HUES6 (cell line): ENCODE data around the gene UBE4B.
"Not testable (repeated sequence)": the region's sequence is repeated elsewhere in the genome, so short reads cannot be mapped to it uniquely, and the experiment has no call there.

Source experiments
- H3K27ac ChIP-seq: 2 replicates; pipeline ENCODE4 v1.7.0; 2013; ENCODE audit warnings: low read depth, mild to moderate bottlenecking, low read length, inconsistent platforms
- H3K27me3 ChIP-seq: 2 replicates; pipeline ENCODE4 v1.6.1; 2013; ENCODE audit warnings: low read length; ENCODE audit not compliant: control insufficient read depth, insufficient read depth
- H3K36me3 ChIP-seq: 2 replicates; pipeline ENCODE4 v1.6.1; 2013; ENCODE audit warnings: low read length; ENCODE audit not compliant: control insufficient read depth, insufficient read depth
- H3K4me1 ChIP-seq: 2 replicates; pipeline ENCODE4 v1.6.1; 2013; ENCODE audit warnings: low read length; ENCODE audit not compliant: control insufficient read depth, insufficient read depth
- H3K4me3 ChIP-seq: 2 replicates; pipeline ENCODE4 v1.5.1; 2013; ENCODE audit warnings: low read depth, low read length
- H3K9ac ChIP-seq: one replicate; pipeline ENCODE4 v1.6.1; 2013; ENCODE audit warnings: mild to moderate bottlenecking, low read length
- H3K9me3 ChIP-seq: 2 replicates; pipeline ENCODE4 v1.6.1; 2013; ENCODE audit warnings: low read depth, low read length; ENCODE audit not compliant: control insufficient read depth, insufficient read depth

The UBE4B gene

GRCh38 chr1:10212476-10212875 is 179.7 kb downstream of the UBE4B start:
- Histone ChIP-seq H3K27me3 (no peaks in the 10 kb centered on the region), H3K4me3 (peak overlapping the region; percentile 99), H3K4me1 (peaks cover 16% of the 10 kb centered on the region), H3K9me3 (no peaks in the 10 kb centered on the region), H3K9ac (peak overlapping the region; percentile 20), H3K36me3 (no peaks in the 10 kb centered on the region), H3K27ac (no peak overlapping the region)

GRCh38 chr1:10213186-10213705 is 180.5 kb downstream of the UBE4B start:
- no peak overlapping the region for H3K27ac ChIP-seq
- H3K9me3 ChIP-seq: no peaks in the 10 kb centered on the region
- no peak overlapping the region; the same call in 1 of the 2 replicates for H3K4me3 ChIP-seq
- no peak overlapping the region for H3K9ac ChIP-seq
- no peaks in the 10 kb centered on the region for H3K27me3 ChIP-seq
- H3K4me1 ChIP-seq: peaks cover 19% of the 10 kb centered on the region
- no peaks in the 10 kb centered on the region for H3K36me3 ChIP-seq

- H3K4me1 ChIP-seq: peaks cover 19% of the 10 kb centered on the region
- no peaks in the 10 kb centered on the region for H3K27me3 ChIP-seq
- H3K27ac ChIP-seq: no peak overlapping the region
- H3K36me3 ChIP-seq: no peaks in the 10 kb centered on the region
- H3K9me3 ChIP-seq: no peaks in the 10 kb centered on the region
- no peak overlapping the region for H3K4me3 ChIP-seq
- H3K9ac ChIP-seq: no peak overlapping the region
Observed at GRCh38 chr1:10216090-10216749, 183.5 kb downstream of the UBE4B start.

GRCh38 chr1:10217748-10218441 is 185.1 kb downstream of the UBE4B start:
- Histone ChIP-seq H3K27me3 (no peaks in the 10 kb centered on the region), H3K27ac (no peak overlapping the region), H3K9me3 (0 out of 2 replicates have a peak, but pooled peaks cover 3% of the 10 kb centered on the region), H3K36me3 (no peaks in the 10 kb centered on the region), H3K9ac (no peak overlapping the region), H3K4me3 (no peak overlapping the region), H3K4me1 (peaks cover 11% of the 10 kb centered on the region)

GRCh38 chr1:10220200-10220599 is 187.4 kb downstream of the UBE4B start:
- H3K9ac ChIP-seq: no peak overlapping the region
- peaks cover 5% of the 10 kb centered on the region; the same call in 1 of the 2 replicates for H3K36me3 ChIP-seq
- no peak overlapping the region for H3K4me3 ChIP-seq
- H3K9me3 ChIP-seq: peaks cover 16% of the 10 kb centered on the region
- H3K4me1 ChIP-seq: peaks cover 3% of the 10 kb centered on the region; the same call in 1 of the 2 replicates
- no peaks in the 10 kb centered on the region for H3K27me3 ChIP-seq
- no peak overlapping the region for H3K27ac ChIP-seq

GRCh38 chr1:10220657-10221056 is 187.9 kb downstream of the UBE4B start:
- H3K27me3 ChIP-seq, H3K9ac ChIP-seq, H3K36me3 ChIP-seq, H3K4me3 ChIP-seq, H3K4me1 ChIP-seq, H3K27ac ChIP-seq: not testable (repeated sequence)
- H3K9me3 ChIP-seq: peaks cover 16% of the 10 kb centered on the region

- Histone ChIP-seq H3K9ac (no peak overlapping the region), H3K36me3 (peaks cover 5% of the 10 kb centered on the region; the same call in 1 of the 2 replicates), H3K27me3 (no peaks in the 10 kb centered on the region), H3K9me3 (peaks cover 16% of the 10 kb centered on the region), H3K4me3 (no peak overlapping the region), H3K4me1 (no peaks in the 10 kb centered on the region), H3K27ac (no peak overlapping the region)
Observed at GRCh38 chr1:10225573-10225972, 192.8 kb downstream of the UBE4B start.

- H3K9me3 ChIP-seq: peaks cover 11% of the 10 kb centered on the region
- no peaks in the 10 kb centered on the region for H3K27me3 ChIP-seq
- no peaks in the 10 kb centered on the region for H3K4me1 ChIP-seq
- H3K36me3 ChIP-seq: peaks cover 11% of the 10 kb centered on the region
- no peak overlapping the region for H3K9ac ChIP-seq
- H3K4me3 ChIP-seq: no peak overlapping the region
- no peak overlapping the region for H3K27ac ChIP-seq
Observed at GRCh38 chr1:10228528-10228927, 195.8 kb downstream of the UBE4B start.

GRCh38 chr1:10229903-10230302 is 197.1 kb downstream of the UBE4B start:
- H3K27ac ChIP-seq: no peak overlapping the region
- peaks cover 2% of the 10 kb centered on the region for H3K9me3 ChIP-seq
- no peak overlapping the region for H3K4me3 ChIP-seq
- H3K36me3 ChIP-seq: peaks cover 12% of the 10 kb centered on the region
- H3K4me1 ChIP-seq: no peaks in the 10 kb centered on the region
- H3K27me3 ChIP-seq: no peaks in the 10 kb centered on the region
- H3K9ac ChIP-seq: no peak overlapping the region
